Stimulated activated CD4-positive, alpha-beta T cell treated with anti-CD3 and anti-CD28 coated beads, Interleukin-1b, Interleukin-23, amount 100 ng/mL, for 48 hours (primary cell): Measurements from ENCODE around the gene XKR3.
"Not testable (repeated sequence)": the region's sequence is repeated elsewhere in the genome, so short reads cannot be mapped to it uniquely, and the experiment has no call there.

Experiments
- DNase-seq: peaks from one replicate; pipeline ENCODE4 v3.0.0-alpha.2; 2020

Gene XKR3

DNA sequence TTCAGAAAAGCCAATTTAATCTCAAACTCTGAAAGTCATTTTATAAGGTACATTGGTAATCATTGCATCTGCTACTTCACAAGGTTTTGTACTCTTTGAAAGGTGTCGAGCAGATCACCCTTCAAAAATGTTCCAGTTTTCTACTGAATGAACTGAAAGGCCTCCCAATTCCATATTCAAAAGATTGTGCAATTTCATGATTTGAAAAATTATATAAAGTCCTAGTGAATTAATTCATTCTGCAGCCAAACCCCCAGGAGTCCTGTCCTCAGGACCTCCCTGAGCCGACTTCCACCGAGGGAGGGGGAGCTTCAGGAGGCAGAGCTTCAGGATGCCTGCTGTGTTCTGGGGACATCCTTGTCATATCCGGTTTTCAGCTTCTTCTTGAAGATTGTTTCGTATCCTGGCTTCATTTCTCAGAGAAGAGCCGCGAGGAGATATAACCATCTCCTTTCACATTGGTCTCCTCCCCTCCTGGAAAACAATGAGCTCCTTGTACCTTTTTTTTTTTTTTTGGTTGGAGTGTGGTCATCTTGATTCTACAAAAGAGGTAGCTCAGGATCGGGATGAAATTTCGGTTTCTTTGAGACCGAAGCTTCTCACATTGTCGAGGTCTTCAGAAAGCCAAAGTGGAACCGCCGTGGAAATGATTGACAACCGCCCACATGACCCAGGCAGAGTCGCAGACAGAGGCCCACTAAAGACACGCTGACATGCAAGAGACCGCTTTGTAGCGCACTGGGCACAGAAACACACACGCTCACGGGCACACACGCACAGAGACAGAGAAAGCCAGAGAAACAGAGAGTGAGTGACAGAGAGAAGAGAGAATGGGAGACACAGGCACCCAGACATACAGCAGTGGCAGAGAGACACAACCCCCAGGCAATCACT is 77.7 kb downstream of the XKR3 start:
- DNase-seq, result not testable (repeated sequence)

DNA sequence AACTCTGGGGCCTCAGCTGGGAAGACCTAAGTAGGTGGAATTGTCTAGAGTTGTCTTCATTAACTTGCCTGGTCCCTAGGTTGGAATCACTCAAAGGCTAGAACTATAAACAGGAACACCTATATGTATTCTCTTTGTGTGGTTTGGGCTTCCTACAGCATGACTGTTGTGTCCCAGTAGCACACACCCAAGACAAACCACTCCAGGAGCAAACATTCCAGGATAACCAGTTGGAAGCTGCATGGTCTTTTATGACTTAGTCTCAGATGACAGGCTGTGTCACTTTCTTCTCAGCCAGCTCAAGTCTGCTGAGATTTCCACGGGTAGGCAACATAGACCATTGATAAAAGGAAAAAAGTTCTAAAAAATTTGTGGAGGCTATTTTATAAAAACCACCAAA is 90.9 kb downstream of the XKR3 start:
- DNase-seq, result not testable (repeated sequence)
